Fibroblast of lung (primary cell): ENCODE measurements around the gene GGTLC1.

Experiments used
- CTCF ChIP-seq, 2 donors: IDR thresholded peaks in 1 of 2; conservative IDR thresholded peaks in 1 of 2; 1 replicate in 1 of 2; 2 replicates in 1 of 2; pipeline ENCODE4 v1.5.1; 2011 to 2012; ENCODE audit warnings: low read length in 2 of 2, control low read depth in 1 of 2, inconsistent platforms in 1 of 2, low read depth in 1 of 2, mild to moderate bottlenecking in 1 of 2
- EZH2 ChIP-seq: IDR thresholded peaks from 2 replicates; pipeline ENCODE4 v1.5.1; 2012; ENCODE audit warnings: low read length, control low read depth, mild to moderate bottlenecking; ENCODE audit errors: missing control alignments

DNA sequence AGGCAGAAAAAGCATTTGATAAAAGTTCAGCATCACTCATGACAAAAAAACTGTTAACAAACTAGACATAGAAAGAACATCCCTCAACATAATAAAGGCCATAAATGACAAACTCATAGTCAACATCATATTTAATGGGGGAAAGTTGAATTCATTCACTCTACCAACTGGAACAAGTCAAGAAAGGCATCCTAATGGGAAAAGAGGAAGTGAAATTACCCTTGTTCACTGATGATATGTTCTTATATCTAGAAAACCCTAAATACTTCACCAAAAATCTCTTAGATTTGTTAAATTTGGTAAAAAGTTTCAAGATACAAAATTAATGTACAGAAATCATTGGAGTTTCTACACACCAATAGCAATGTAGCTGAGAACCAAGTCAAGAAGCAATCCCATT is 48.9 kb downstream of the GGTLC1 start:
- TF ChIP-seq EZH2: no peak
- TF ChIP-seq CTCF (conservative IDR thresholded peaks at IDR 0.05 in 1 of 2, IDR thresholded peaks at IDR 0.05 in 1 of 2; ENCODE audit: low read depth in 1 of 2, low read length in 2 of 2): no peak
